Measurements from ENCODE around the gene FNBP1L. TPM values are rescaled to one million over a fixed set of nuclear protein-coding genes. Genes with fewer than 3 reads are reported as not detected.

Gene FNBP1L
- total and polyA plus RNA-seq, 2 experiments from 2014 or later = 56.3 to 132 TPM

GRCh38 chr1:93496520-93496919 is 48.6 kb downstream of the FNBP1L start:
- no peak for ATAC-seq
- Histone ChIP-seq H4K20me1 (replicated peaks; ENCODE audit: insufficient read depth) (peaks cover 56% of the 10 kb centered on the region), H3F3A (replicated peaks; ENCODE audit: low read depth) (no peaks in the 10 kb centered on the region), H3K4me1 (ENCODE audit: insufficient read depth) (peaks cover 24% of the 10 kb centered on the region), H3K4me2 (no peak overlapping the region), H3K27ac (ENCODE audit: low read depth) (no peak overlapping the region), H2AFZ (no peak overlapping the region), H3K79me2 (replicated peaks; ENCODE audit: insufficient read depth) (peaks cover 100% of the 10 kb centered on the region), H3K4me3 (no peak overlapping the region), H3K27me3 (ENCODE audit: insufficient read depth) (no peaks in the 10 kb centered on the region), H3K9me2 (ENCODE audit: insufficient read depth) (no peaks in the 10 kb centered on the region; the same call in 1 of the 2 replicates), H3K36me3 (ENCODE audit: insufficient read depth) (no peaks in the 10 kb centered on the region)
- TF ChIP-seq EZH2 (IDR thresholded peaks at IDR 0.05; ENCODE audit: low read depth, unreplicated experiment) (no peak), CTCF (conservative IDR thresholded peaks at IDR 0.05; ENCODE audit: low read depth in 2 of 2) (no peak), NANOG (IDR thresholded peaks at IDR 0.05; ENCODE audit: borderline replicate concordance) (no peak), REST (IDR thresholded peaks at IDR 0.05; ENCODE audit: unreplicated experiment) (no peak), ZNF462 (CRISPR knock-in tag; IDR thresholded peaks at IDR 0.05) (no peak), CREB1 (CRISPR knock-in tag; IDR thresholded peaks at IDR 0.05; ENCODE audit: low read depth) (no peak), JUNB (IDR thresholded peaks at IDR 0.05; ENCODE audit: unreplicated experiment) (no peak), ZNF114 (CRISPR knock-in tag; IDR thresholded peaks at IDR 0.05) (no peak), STAT1 (IDR thresholded peaks at IDR 0.05; ENCODE audit: unreplicated experiment) (no peak)
- no peaks in the 10 kb centered on the region; the same call in 2 of the 3 replicates for H3K9me3 Mint-ChIP-seq
- DNase-seq (ENCODE audit: low spot score) = no peak
- peaks cover 34% of the 10 kb centered on the region for H3K4me1 Mint-ChIP-seq
- peaks cover 4% of the 10 kb centered on the region for H3K27me3 Mint-ChIP-seq (ENCODE audit: insufficient read depth, low read depth, poor library complexity)
- no peak overlapping the region for H3K27ac Mint-ChIP-seq
- no peak overlapping the region for H3K4me3 Mint-ChIP-seq
- peaks cover 32% of the 10 kb centered on the region for H3K36me3 Mint-ChIP-seq (ENCODE audit: low read depth)
